ENCODE measurements around the gene CDKAL1. TPM values are rescaled to one million over a fixed set of nuclear protein-coding genes. Genes with fewer than 3 reads are reported as not detected.

Gene CDKAL1
- total and polyA plus RNA-seq, 2 of the 8 experiments (the other 6 are each of a cell fraction or from before 2014, with no cell fraction given): 8.4 to 24.6 TPM

- no peak for TF ChIP-seq NRF1 (IDR thresholded peaks at IDR 0.05; ENCODE audit: low read depth, low read length)
Measured at GRCh38 chr6:21228411-21228810, 694.2 kb downstream of the CDKAL1 start (continued).

All from H1 (cell line).